Measurements from ENCODE around the gene SOX30.

SOX30 gene

DNA sequence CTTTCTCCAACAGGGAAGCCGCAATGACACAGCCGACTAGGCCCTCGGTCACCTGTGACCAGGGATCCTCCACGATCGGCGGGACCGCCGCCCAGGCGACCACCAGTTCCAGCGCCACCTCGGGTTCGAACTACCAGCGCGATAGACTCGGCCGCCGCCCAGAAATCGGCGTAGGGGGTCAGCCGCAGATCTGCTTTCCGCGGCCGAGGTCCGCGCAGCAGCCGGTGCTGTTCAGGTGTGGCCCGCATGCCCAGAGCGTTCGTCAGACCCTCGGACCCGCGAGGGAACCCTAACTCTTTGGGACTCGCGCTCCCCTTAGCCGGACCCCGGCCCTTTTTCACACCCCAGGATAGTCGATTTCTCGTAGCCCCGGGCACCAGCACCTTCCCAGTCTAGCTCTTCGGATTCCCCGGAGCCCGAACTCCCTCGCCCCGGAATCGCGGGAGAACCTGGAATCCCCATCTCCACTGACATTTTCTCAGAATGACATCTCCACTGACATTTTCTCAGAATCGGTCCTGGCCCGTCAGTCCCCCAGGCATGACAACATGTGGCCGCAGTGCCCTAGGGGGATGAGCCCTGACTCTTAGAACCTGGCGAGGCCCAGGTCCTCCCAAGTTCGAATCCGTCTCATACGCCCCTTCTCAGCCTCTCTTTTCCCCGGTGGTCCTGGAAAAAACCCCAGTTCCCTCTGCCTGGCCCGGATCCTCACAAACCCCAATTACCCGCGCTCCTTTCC lies 19.5 kb upstream of the SOX30 start:
- TF ChIP-seq CTCF (IDR thresholded peaks at IDR 0.05; ENCODE audit: control insufficient read depth, extremely low read depth, insufficient read depth) = no peak
- H3K4me3 ChIP-seq (ENCODE audit: low read depth, low read length) = no peak overlapping the region
- DNase-seq (ENCODE audit: low read depth) = no peak

- DNase-seq (ENCODE audit: low read depth) = peak; percentile 44
- TF ChIP-seq CTCF (IDR thresholded peaks at IDR 0.05; ENCODE audit: control insufficient read depth, extremely low read depth, insufficient read depth) = no peak
- H3K4me3 ChIP-seq (ENCODE audit: low read depth, low read length) = no peak within 1 kb of the TSS
Measured at GRCh38 chr5:157670662-157671591, 18.7 kb upstream of the SOX30 start, which contains the start of gene C5orf52. Gene C5orf52, plus strand, starts transcription at chr5:157671533. Its CDS starts 82 bp downstream, at chr5:157671615.

- TF ChIP-seq CTCF (IDR thresholded peaks at IDR 0.05; ENCODE audit: control insufficient read depth, extremely low read depth, insufficient read depth) = no peak
- DNase-seq (ENCODE audit: low read depth) = no peak
- H3K4me3 ChIP-seq (ENCODE audit: low read depth, low read length) = no peak overlapping the region
Measured at GRCh38 chr5:157669701-157670097, 17.5 kb upstream of the SOX30 start.

DNA sequence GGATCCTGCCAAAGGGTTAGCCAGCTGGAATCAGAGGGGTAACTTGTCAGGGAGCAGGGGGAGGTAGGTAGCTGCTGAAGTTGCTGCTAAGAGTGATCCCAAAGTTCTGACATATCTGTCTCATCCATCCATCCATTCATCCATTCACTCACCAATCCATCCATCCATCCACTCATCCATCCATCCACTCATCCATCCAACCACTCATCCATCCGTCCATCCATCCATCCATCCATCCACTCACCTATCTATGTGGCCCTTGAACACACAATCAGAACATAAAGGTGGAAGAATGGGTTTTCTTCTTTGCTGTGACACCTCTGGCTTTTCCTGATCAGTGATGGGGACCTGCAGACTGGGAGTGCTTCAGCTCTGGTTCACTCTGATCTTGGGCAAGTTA lies 16.1 kb upstream of the SOX30 start:
- H3K4me3 ChIP-seq (ENCODE audit: low read depth, low read length) = no peak overlapping the region
- no peak for DNase-seq (ENCODE audit: low read depth)
- no peak for TF ChIP-seq CTCF (IDR thresholded peaks at IDR 0.05; ENCODE audit: control insufficient read depth, extremely low read depth, insufficient read depth)

GRCh38 chr5:157665467-157666070 lies 13.3 kb upstream of the SOX30 start:
- no peak for DNase-seq (ENCODE audit: low read depth)
- TF ChIP-seq CTCF (IDR thresholded peaks at IDR 0.05; ENCODE audit: control insufficient read depth, extremely low read depth, insufficient read depth) = no peak
- no peak overlapping the region for H3K4me3 ChIP-seq (ENCODE audit: low read depth, low read length)

- TF ChIP-seq CTCF (IDR thresholded peaks at IDR 0.05; ENCODE audit: control insufficient read depth, extremely low read depth, insufficient read depth) = no peak
- DNase-seq (ENCODE audit: low read depth) = no peak
- H3K4me3 ChIP-seq (ENCODE audit: low read depth, low read length) = no peak overlapping the region
Measured at GRCh38 chr5:157659868-157660660, 7.8 kb upstream of the SOX30 start.

Data from LNCaP clone FGC (cell line).